Right lobe of liver (tissue), 4 donors: ENCODE data around the gene GRAMD1C.

Experiments
- POLR2A ChIP-seq: fragments of 450-650 bp; IDR thresholded peaks from one replicate; pipeline ENCODE4 v1.6.1; 2017; ENCODE audit warnings: antibody characterized with exemption, mild to moderate bottlenecking
- TF ChIP-seq, protein P1 (sequence below), 4 donors: fragments of 200-600 bp in 3 of 4; fragments of 450-650 bp in 1 of 4; IDR thresholded peaks; one replicate each; pipeline versions ENCODE4 v1.5.1 to v1.8.0; 2016 to 2022; ENCODE audit warnings: antibody characterized with exemption in 4 of 4, mild to moderate bottlenecking in 2 of 4
- donor health status: DM: no; HTN: no; CAD: no.
- donor health status: DM: no; HTN: no; CAD: no.
- donor health status: DM: no; HTN: yes; CAD: no.

DNA sequence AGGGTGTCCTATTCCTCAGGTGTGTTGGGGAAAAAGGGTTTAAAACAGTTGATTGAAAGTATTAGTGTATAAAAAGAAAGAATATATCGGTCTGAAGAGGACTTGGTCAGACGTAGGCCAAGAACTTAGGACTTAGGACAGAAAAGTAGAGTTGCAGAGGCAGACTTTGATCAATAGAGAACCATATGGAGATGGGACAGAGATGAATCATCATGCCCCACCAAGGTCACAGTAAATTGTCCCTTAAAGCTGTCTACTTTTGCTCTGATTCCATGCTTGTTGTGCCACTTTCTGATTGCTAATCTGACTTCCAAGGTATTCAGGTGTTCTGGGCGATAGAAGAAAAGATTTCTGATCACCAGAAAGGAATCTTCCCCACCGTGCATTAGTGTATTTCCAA is 56.3 kb downstream of the GRAMD1C start:
- TF ChIP-seq, protein P1, sequence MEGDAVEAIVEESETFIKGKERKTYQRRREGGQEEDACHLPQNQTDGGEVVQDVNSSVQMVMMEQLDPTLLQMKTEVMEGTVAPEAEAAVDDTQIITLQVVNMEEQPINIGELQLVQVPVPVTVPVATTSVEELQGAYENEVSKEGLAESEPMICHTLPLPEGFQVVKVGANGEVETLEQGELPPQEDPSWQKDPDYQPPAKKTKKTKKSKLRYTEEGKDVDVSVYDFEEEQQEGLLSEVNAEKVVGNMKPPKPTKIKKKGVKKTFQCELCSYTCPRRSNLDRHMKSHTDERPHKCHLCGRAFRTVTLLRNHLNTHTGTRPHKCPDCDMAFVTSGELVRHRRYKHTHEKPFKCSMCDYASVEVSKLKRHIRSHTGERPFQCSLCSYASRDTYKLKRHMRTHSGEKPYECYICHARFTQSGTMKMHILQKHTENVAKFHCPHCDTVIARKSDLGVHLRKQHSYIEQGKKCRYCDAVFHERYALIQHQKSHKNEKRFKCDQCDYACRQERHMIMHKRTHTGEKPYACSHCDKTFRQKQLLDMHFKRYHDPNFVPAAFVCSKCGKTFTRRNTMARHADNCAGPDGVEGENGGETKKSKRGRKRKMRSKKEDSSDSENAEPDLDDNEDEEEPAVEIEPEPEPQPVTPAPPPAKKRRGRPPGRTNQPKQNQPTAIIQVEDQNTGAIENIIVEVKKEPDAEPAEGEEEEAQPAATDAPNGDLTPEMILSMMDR (IDR thresholded peaks at IDR 0.05): no peak
- TF ChIP-seq POLR2A: no peak
